GM12878 (cell line): ENCODE results near the gene RCOR1.

Experiments used
- SIN3A ChIP-seq: IDR thresholded peaks from 2 replicates; pipeline ENCODE4 v1.6.1; 2012; ENCODE audit warnings: low read depth, low read length, improper control_type of control experiment
- SP1 ChIP-seq: IDR thresholded peaks from one replicate; pipeline ENCODE4 v1.6.1; 2011; ENCODE audit warnings: low read depth, low read length

DNA sequence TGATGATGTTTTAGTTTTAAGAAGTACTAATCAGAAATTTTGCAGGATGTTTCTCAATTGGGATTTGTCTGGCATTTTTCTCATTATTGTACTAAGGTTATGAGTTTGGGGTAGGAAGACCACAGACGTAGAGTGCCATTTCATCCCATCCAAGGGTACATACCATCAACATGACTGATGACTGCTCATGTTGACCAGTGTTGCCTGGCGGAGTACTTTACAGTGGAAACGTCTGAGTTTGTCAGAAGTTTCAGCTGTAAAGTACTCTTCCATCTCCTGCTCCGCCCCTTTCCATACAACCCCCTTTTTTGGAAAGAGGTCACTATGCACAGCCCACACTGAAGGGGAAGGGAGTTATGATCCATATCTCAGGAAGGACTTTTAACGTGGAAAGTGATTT is 74.2 kb downstream of the RCOR1 start:
- TF ChIP-seq SIN3A (no peak), SP1 (no peak)
